M059J (cell line): ENCODE data around the gene SLC7A14. TPM values are rescaled to one million over a fixed set of nuclear protein-coding genes. Genes with fewer than 3 reads are reported as not detected.

Experiments used
- DNase-seq: peaks from one replicate; pipeline ENCODE4 v3.0.0-alpha.2; 2012; ENCODE audit warnings: low read depth
- total RNA-seq: library from RNA; depleted of rRNA; stranded (reverse); fragments of >200 nt; shearing (Covaris generic); gene quantifications from 2 replicates; pipeline ENCODE4 v1.2.3, GENCODE V29; 2014

Gene SLC7A14
- total RNA-seq, 1 experiment from 2014 or later, result 2.9 TPM

GRCh38 chr3:170470063-170471016, 115.5 kb downstream of the SLC7A14 start:
- DNase-seq, result peak; percentile 77

- peak; percentile 89 for DNase-seq
Measured at GRCh38 chr3:170469151-170470062, 116.5 kb downstream of the SLC7A14 start.

GRCh38 chr3:170467571-170468147, 118.2 kb downstream of the SLC7A14 start:
- no peak for DNase-seq

- DNase-seq, result no peak
Measured at GRCh38 chr3:170467007-170467406, 118.9 kb downstream of the SLC7A14 start.

GRCh38 chr3:170465955-170466354, 119.9 kb downstream of the SLC7A14 start:
- DNase-seq, result peak; percentile 36

GRCh38 chr3:170463011-170463410, 122.9 kb downstream of the SLC7A14 start:
- no peak for DNase-seq

- no peak for DNase-seq
Measured at GRCh38 chr3:170458285-170458684, 127.6 kb downstream of the SLC7A14 start.

GRCh38 chr3:170454509-170454908, 131.4 kb downstream of the SLC7A14 start:
- DNase-seq, result no peak

GRCh38 chr3:170450039-170450438, 135.8 kb downstream of the SLC7A14 start:
- DNase-seq, result no peak

GRCh38 chr3:170448584-170448983, 137.3 kb downstream of the SLC7A14 start:
- DNase-seq, result no peak

GRCh38 chr3:170443457-170443856, 142.4 kb downstream of the SLC7A14 start:
- DNase-seq, result no peak

GRCh38 chr3:170442947-170443346, 142.9 kb downstream of the SLC7A14 start:
- DNase-seq, result no peak

- no peak for DNase-seq
Measured at GRCh38 chr3:170441412-170441811, 144.5 kb downstream of the SLC7A14 start.

- DNase-seq, result peak; percentile 79
Measured at GRCh38 chr3:170440344-170440743, 145.5 kb downstream of the SLC7A14 start.

GRCh38 chr3:170438836-170439235, 147.0 kb downstream of the SLC7A14 start:
- DNase-seq, result no peak

- no peak for DNase-seq
Measured at GRCh38 chr3:170437696-170438407, 148.0 kb downstream of the SLC7A14 start.

- no peak for DNase-seq
Measured at GRCh38 chr3:170437176-170437575, 148.7 kb downstream of the SLC7A14 start.

- DNase-seq, result no peak
Measured at GRCh38 chr3:170436697-170437096, 149.2 kb downstream of the SLC7A14 start.

- DNase-seq, result no peak
Measured at GRCh38 chr3:170432416-170432815, 153.5 kb downstream of the SLC7A14 start.

GRCh38 chr3:170431054-170431453, 154.8 kb downstream of the SLC7A14 start:
- DNase-seq, result no peak

GRCh38 chr3:170429050-170429449, 156.8 kb downstream of the SLC7A14 start:
- peak; percentile 94 for DNase-seq
